Tibial nerve (tissue), 4 donors: Measurements from ENCODE around the gene SLIT3. TPM values are rescaled to one million over a fixed set of nuclear protein-coding genes. Genes with fewer than 3 reads are reported as not detected.

Experiments
- DNase-seq, 2 donors: peaks; one replicate each; pipeline ENCODE4 v3.0.0-alpha.2; 2019; ENCODE audit warnings: low spot score in 2 of 2
- H3K27ac ChIP-seq, 4 donors: fragments of 200-600 bp; sonication (generic) in 3 of 4; one replicate each; pipeline ENCODE4 v1.5.1; 2017 to 2019; ENCODE audit warnings: mild to moderate bottlenecking in 1 of 4
- H3K27me3 ChIP-seq, 2 donors: fragments of 200-600 bp; sonication (generic) in 1 of 2; one replicate each; pipeline versions ENCODE4 v1.5.1 to v1.6.0; 2017 to 2019
- H3K36me3 ChIP-seq, 3 donors: fragments of 200-600 bp; sonication (generic); one replicate each; pipeline ENCODE4 v1.5.1; 2018 to 2019
- H3K4me1 ChIP-seq, 4 donors: fragments of 200-600 bp; sonication (generic) in 3 of 4; one replicate each; pipeline ENCODE4 v1.5.1; 2017 to 2019
- H3K4me3 ChIP-seq, 4 donors: fragments of 200-600 bp; sonication (generic) in 3 of 4; one replicate each; pipeline ENCODE4 v1.5.1; 2017 to 2019; ENCODE audit warnings: mild to moderate bottlenecking in 1 of 4, moderate library complexity in 1 of 4
- H3K9me3 ChIP-seq, 4 donors: fragments of 200-600 bp; sonication (generic) in 3 of 4; one replicate each; pipeline ENCODE4 v1.5.1; 2017 to 2019
- CTCF ChIP-seq, 5 experiments: fragments of 200-600 bp in 3 of 5; fragments of 450-650 bp in 2 of 5; sonication (generic) in 3 of 5; IDR thresholded peaks; one replicate each; pipeline ENCODE4 v1.5.1; 2016 to 2019; ENCODE audit warnings: antibody characterized with exemption in 5 of 5, mild to moderate bottlenecking in 3 of 5, moderate library complexity in 2 of 5
- EP300 ChIP-seq, 2 donors: sonication (generic); formaldehyde crosslinking; IDR thresholded peaks; one replicate each; pipeline ENCODE4 v1.6.1; 2017; ENCODE audit warnings: antibody characterized with exemption in 2 of 2, mild to moderate bottlenecking in 1 of 2
- POLR2A ChIP-seq, 2 donors: fragments of 450-650 bp; IDR thresholded peaks; one replicate each; pipeline ENCODE4 v1.6.1; 2017; ENCODE audit warnings: antibody characterized with exemption in 2 of 2, mild to moderate bottlenecking in 2 of 2, moderate library complexity in 2 of 2
- WGBS, 2 donors: methylation state at CpG; one replicate each; pipeline ENCODE4 v1.1.5; 2018; 5-methylcytosine and 5-hydroxymethylcytosine counted together
- total RNA-seq, 4 donors: library from RNA; depleted of rRNA; stranded (reverse); fragments of >200 nt; gene quantifications; one replicate each; pipeline ENCODE4 v1.1.0, GENCODE V29; 2016

SLIT3 gene
- total RNA-seq, 4 donors from 2014 or later: 16.6 to 39.0 (median 20.2) TPM

GRCh38 chr5:168667301-168667840 is 633.6 kb downstream of the SLIT3 start:
- no peak for TF ChIP-seq CTCF (IDR thresholded peaks at IDR 0.05)
- TF ChIP-seq EP300 (IDR thresholded peaks at IDR 0.05): no peak
- no peak for TF ChIP-seq POLR2A (IDR thresholded peaks at IDR 0.05)
- H3K4me1 ChIP-seq: no peaks in the 10 kb centered on the region
- DNase-seq: no peak
- H3K27ac ChIP-seq: no peak overlapping the region
- H3K9me3 ChIP-seq: no peaks in the 10 kb centered on the region
- no peak overlapping the region for H3K4me3 ChIP-seq
- peaks cover 0 to 23% (median 0%) of the 10 kb centered on the region in 3 donors for H3K36me3 ChIP-seq
- no peaks in the 10 kb centered on the region for H3K27me3 ChIP-seq
- 78% methylated on average over 4 of the region's 4 CpGs for WGBS, 2 donors

GRCh38 chr5:168666356-168666755 is 634.6 kb downstream of the SLIT3 start:
- Histone ChIP-seq H3K36me3 (peaks cover 0 to 23% (median 0%) of the 10 kb centered on the region in 3 donors), H3K27ac (no peak overlapping the region), H3K4me1 (no peaks in the 10 kb centered on the region), H3K4me3 (no peak overlapping the region), H3K27me3 (no peaks in the 10 kb centered on the region), H3K9me3 (no peaks in the 10 kb centered on the region)
- TF ChIP-seq POLR2A (IDR thresholded peaks at IDR 0.05): no peak
- 89 to 92% methylated on average over 17 of the region's 17 CpGs for WGBS, 2 donors
- DNase-seq: no peak

GRCh38 chr5:168663276-168664004 is 637.5 kb downstream of the SLIT3 start:
- Histone ChIP-seq H3K27ac (no peak overlapping the region), H3K4me1 (no peaks in the 10 kb centered on the region), H3K4me3 (no peak overlapping the region), H3K36me3 (peaks cover 0 to 5% (median 0%) of the 10 kb centered on the region in 3 donors), H3K27me3 (no peaks in the 10 kb centered on the region), H3K9me3 (no peaks in the 10 kb centered on the region)
- TF ChIP-seq CTCF (IDR thresholded peaks at IDR 0.05) (no peak), EP300 (IDR thresholded peaks at IDR 0.05) (no peak), POLR2A (IDR thresholded peaks at IDR 0.05) (no peak)
- DNase-seq: no peak
- 84 to 88% methylated on average over 1 of the region's 1 CpG for WGBS, 2 donors

- Histone ChIP-seq H3K4me3 (no peak overlapping the region), H3K36me3 (peaks cover 0 to 5% (median 0%) of the 10 kb centered on the region in 3 donors), H3K4me1 (peaks cover 0 to 7% (median 0%) of the 10 kb centered on the region in 4 donors), H3K27me3 (no peaks in the 10 kb centered on the region), H3K27ac (no peak overlapping the region), H3K9me3 (no peaks in the 10 kb centered on the region)
- TF ChIP-seq EP300 (IDR thresholded peaks at IDR 0.05) (no peak), CTCF (IDR thresholded peaks at IDR 0.05) (no peak), POLR2A (IDR thresholded peaks at IDR 0.05) (no peak)
- 33 to 36% methylated on average over 3 of the region's 3 CpGs for WGBS, 2 donors
- DNase-seq: no peak
These were observed 639.1 kb downstream of the SLIT3 start for GRCh38 chr5:168661593-168662485.

- H3K9me3 ChIP-seq: no peaks in the 10 kb centered on the region
- no peaks in the 10 kb centered on the region for H3K36me3 ChIP-seq
- H3K4me3 ChIP-seq: no peak overlapping the region
- H3K4me1 ChIP-seq: peaks cover 0 to 14% (median 2%) of the 10 kb centered on the region in 4 donors
- TF ChIP-seq EP300 (IDR thresholded peaks at IDR 0.05) (no peak), POLR2A (IDR thresholded peaks at IDR 0.05) (no peak), CTCF (IDR thresholded peaks at IDR 0.05) (no peak)
- 72 to 84% methylated on average over 4 of the region's 4 CpGs for WGBS, 2 donors
- no peak overlapping the region for H3K27ac ChIP-seq
- no peaks in the 10 kb centered on the region for H3K27me3 ChIP-seq
- DNase-seq: no peak
These were observed 640.2 kb downstream of the SLIT3 start for GRCh38 chr5:168660691-168661090.
